Measurements from ENCODE around the gene TCF12.

Gene TCF12

GRCh38 chr15:57328479-57328878, 410.0 kb downstream of the TCF12 start:
- H3K4me3 ChIP-seq (ENCODE audit: insufficient read length, low read depth), result no peak overlapping the region
- no peaks in the 10 kb centered on the region for H3K27me3 ChIP-seq (ENCODE audit: insufficient read depth, insufficient read length)
- no peak for DNase-seq (ENCODE audit: low read depth, low spot score)
- no peaks in the 10 kb centered on the region for H3K36me3 ChIP-seq (ENCODE audit: insufficient read depth, insufficient read length, low read length)
- TF ChIP-seq ZNF274 (IDR thresholded peaks at IDR 0.05; ENCODE audit: low read depth, low read length), result no peak
- no peak for TF ChIP-seq YY1 (IDR thresholded peaks at IDR 0.05; ENCODE audit: insufficient read depth, insufficient read length)
- no peak for TF ChIP-seq SUZ12 (IDR thresholded peaks at IDR 0.05; ENCODE audit: extremely low read depth, insufficient read depth, insufficient read length)
- H3K9ac ChIP-seq (ENCODE audit: insufficient read length, low read depth), result no peak overlapping the region
- H3K9me3 ChIP-seq (ENCODE audit: insufficient read depth, low read length), result no peaks in the 10 kb centered on the region
- peaks cover 2% of the 10 kb centered on the region for H3K4me1 ChIP-seq (ENCODE audit: insufficient read depth, insufficient read length)

- TF ChIP-seq YY1 (IDR thresholded peaks at IDR 0.05; ENCODE audit: insufficient read depth, insufficient read length), result no peak
- no peaks in the 10 kb centered on the region for H3K36me3 ChIP-seq (ENCODE audit: insufficient read depth, insufficient read length, low read length)
- no peaks in the 10 kb centered on the region for H3K9me3 ChIP-seq (ENCODE audit: insufficient read depth, low read length)
- no peak overlapping the region for H3K9ac ChIP-seq (ENCODE audit: insufficient read length, low read depth)
- no peaks in the 10 kb centered on the region for H3K4me1 ChIP-seq (ENCODE audit: insufficient read depth, insufficient read length)
- no peaks in the 10 kb centered on the region for H3K27me3 ChIP-seq (ENCODE audit: insufficient read depth, insufficient read length)
- DNase-seq (ENCODE audit: low read depth, low spot score), result no peak
- H3K4me3 ChIP-seq (ENCODE audit: insufficient read length, low read depth), result no peak overlapping the region
Observed at GRCh38 chr15:57328897-57329296, 410.5 kb downstream of the TCF12 start.

- no peak for DNase-seq (ENCODE audit: low read depth, low spot score)
- H3K4me3 ChIP-seq (ENCODE audit: insufficient read length, low read depth), result no peak overlapping the region
- no peaks in the 10 kb centered on the region for H3K27me3 ChIP-seq (ENCODE audit: insufficient read depth, insufficient read length)
- H3K4me1 ChIP-seq (ENCODE audit: insufficient read depth, insufficient read length), result peaks cover 2% of the 10 kb centered on the region
- no peaks in the 10 kb centered on the region for H3K36me3 ChIP-seq (ENCODE audit: insufficient read depth, insufficient read length, low read length)
- H3K9ac ChIP-seq (ENCODE audit: insufficient read length, low read depth), result no peak overlapping the region
- TF ChIP-seq SUZ12 (IDR thresholded peaks at IDR 0.05; ENCODE audit: extremely low read depth, insufficient read depth, insufficient read length) (no peak), YY1 (IDR thresholded peaks at IDR 0.05; ENCODE audit: insufficient read depth, insufficient read length) (no peak), ZNF274 (IDR thresholded peaks at IDR 0.05; ENCODE audit: low read depth, low read length) (no peak)
- H3K9me3 ChIP-seq (ENCODE audit: insufficient read depth, low read length), result no peaks in the 10 kb centered on the region
Observed at GRCh38 chr15:57329582-57330367, 411.3 kb downstream of the TCF12 start.

GRCh38 chr15:57330619-57331340, 412.3 kb downstream of the TCF12 start:
- no peak for TF ChIP-seq SUZ12 (IDR thresholded peaks at IDR 0.05; ENCODE audit: extremely low read depth, insufficient read depth, insufficient read length)
- TF ChIP-seq YY1 (IDR thresholded peaks at IDR 0.05; ENCODE audit: insufficient read depth, insufficient read length), result no peak
- TF ChIP-seq ZNF274 (IDR thresholded peaks at IDR 0.05; ENCODE audit: low read depth, low read length), result no peak
- H3K9me3 ChIP-seq (ENCODE audit: insufficient read depth, low read length), result no peaks in the 10 kb centered on the region
- no peaks in the 10 kb centered on the region for H3K36me3 ChIP-seq (ENCODE audit: insufficient read depth, insufficient read length, low read length)
- H3K27me3 ChIP-seq (ENCODE audit: insufficient read depth, insufficient read length), result no peaks in the 10 kb centered on the region
- no peak overlapping the region for H3K4me3 ChIP-seq (ENCODE audit: insufficient read length, low read depth)
- H3K4me1 ChIP-seq (ENCODE audit: insufficient read depth, insufficient read length), result peaks cover 2% of the 10 kb centered on the region
- DNase-seq (ENCODE audit: low read depth, low spot score), result no peak
- H3K9ac ChIP-seq (ENCODE audit: insufficient read length, low read depth), result no peak overlapping the region

- TF ChIP-seq YY1 (IDR thresholded peaks at IDR 0.05; ENCODE audit: insufficient read depth, insufficient read length) (no peak), SUZ12 (IDR thresholded peaks at IDR 0.05; ENCODE audit: extremely low read depth, insufficient read depth, insufficient read length) (no peak), ZNF274 (IDR thresholded peaks at IDR 0.05; ENCODE audit: low read depth, low read length) (no peak)
- Histone ChIP-seq H3K9me3 (ENCODE audit: insufficient read depth, low read length) (no peaks in the 10 kb centered on the region), H3K36me3 (ENCODE audit: insufficient read depth, insufficient read length, low read length) (no peaks in the 10 kb centered on the region), H3K9ac (ENCODE audit: insufficient read length, low read depth) (no peak overlapping the region), H3K4me3 (ENCODE audit: insufficient read length, low read depth) (no peak overlapping the region), H3K27me3 (ENCODE audit: insufficient read depth, insufficient read length) (no peaks in the 10 kb centered on the region), H3K4me1 (ENCODE audit: insufficient read depth, insufficient read length) (peaks cover 2% of the 10 kb centered on the region)
- no peak for DNase-seq (ENCODE audit: low read depth, low spot score)
Observed at GRCh38 chr15:57332326-57332725, 413.9 kb downstream of the TCF12 start.

- no peak overlapping the region for H3K4me3 ChIP-seq (ENCODE audit: insufficient read length, low read depth)
- peaks cover 2% of the 10 kb centered on the region for H3K4me1 ChIP-seq (ENCODE audit: insufficient read depth, insufficient read length)
- no peaks in the 10 kb centered on the region for H3K36me3 ChIP-seq (ENCODE audit: insufficient read depth, insufficient read length, low read length)
- H3K27me3 ChIP-seq (ENCODE audit: insufficient read depth, insufficient read length), result no peaks in the 10 kb centered on the region
- TF ChIP-seq YY1 (IDR thresholded peaks at IDR 0.05; ENCODE audit: insufficient read depth, insufficient read length) (no peak), ZNF274 (IDR thresholded peaks at IDR 0.05; ENCODE audit: low read depth, low read length) (no peak), SUZ12 (IDR thresholded peaks at IDR 0.05; ENCODE audit: extremely low read depth, insufficient read depth, insufficient read length) (no peak)
- no peaks in the 10 kb centered on the region for H3K9me3 ChIP-seq (ENCODE audit: insufficient read depth, low read length)
- DNase-seq (ENCODE audit: low read depth, low spot score), result no peak
- no peak overlapping the region for H3K9ac ChIP-seq (ENCODE audit: insufficient read length, low read depth)
Observed at GRCh38 chr15:57333487-57333886, 415.0 kb downstream of the TCF12 start.

GRCh38 chr15:57334257-57334656, 415.8 kb downstream of the TCF12 start:
- H3K9ac ChIP-seq (ENCODE audit: insufficient read length, low read depth), result no peak overlapping the region
- H3K4me3 ChIP-seq (ENCODE audit: insufficient read length, low read depth), result no peak overlapping the region
- TF ChIP-seq ZNF274 (IDR thresholded peaks at IDR 0.05; ENCODE audit: low read depth, low read length) (no peak), SUZ12 (IDR thresholded peaks at IDR 0.05; ENCODE audit: extremely low read depth, insufficient read depth, insufficient read length) (no peak), YY1 (IDR thresholded peaks at IDR 0.05; ENCODE audit: insufficient read depth, insufficient read length) (no peak)
- no peak for DNase-seq (ENCODE audit: low read depth, low spot score)
- no peaks in the 10 kb centered on the region for H3K9me3 ChIP-seq (ENCODE audit: insufficient read depth, low read length)
- no peaks in the 10 kb centered on the region for H3K36me3 ChIP-seq (ENCODE audit: insufficient read depth, insufficient read length, low read length)
- peaks cover 2% of the 10 kb centered on the region for H3K4me1 ChIP-seq (ENCODE audit: insufficient read depth, insufficient read length)
- no peaks in the 10 kb centered on the region for H3K27me3 ChIP-seq (ENCODE audit: insufficient read depth, insufficient read length)
